ENCODE results near the gene KLHL6.
A peak's percentile ranks its signal among the peaks of the same experiment; 100 is the strongest.
"Not testable (repeated sequence)": the region's sequence is repeated elsewhere in the genome, so short reads cannot be mapped to it uniquely, and the experiment has no call there.

The KLHL6 gene

DNA sequence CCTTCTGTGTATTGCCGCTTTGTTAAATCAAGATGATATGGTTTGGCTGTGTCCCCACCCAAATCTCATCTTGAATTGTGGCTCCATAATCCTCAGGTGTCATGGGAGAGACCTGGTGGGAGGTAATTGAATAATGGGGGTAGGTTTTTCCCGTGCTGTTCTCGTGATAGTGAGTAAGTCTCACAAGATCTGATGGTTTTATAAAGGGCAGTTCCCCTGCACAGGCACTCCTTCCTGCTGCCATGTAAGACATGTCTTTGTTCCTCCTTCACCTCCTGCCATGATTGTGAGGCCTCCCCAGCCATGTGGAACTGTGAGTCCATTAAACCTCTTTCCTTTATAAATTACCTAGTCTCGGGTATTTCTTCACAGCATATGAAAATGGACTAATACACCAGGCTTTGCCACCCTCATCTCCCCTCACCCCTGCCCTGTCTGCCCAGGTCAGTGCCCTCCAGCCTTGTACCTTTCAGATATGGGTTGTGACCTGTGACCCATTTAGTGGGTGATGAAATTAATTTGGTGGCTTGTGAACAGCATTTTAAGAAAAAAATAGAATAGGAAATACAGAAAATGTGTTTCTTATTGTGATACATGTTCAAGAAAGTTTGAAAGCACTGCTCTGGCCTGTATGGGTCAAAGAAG is 71.0 kb downstream of the KLHL6 start:
- DNase-seq = no peak

DNA sequence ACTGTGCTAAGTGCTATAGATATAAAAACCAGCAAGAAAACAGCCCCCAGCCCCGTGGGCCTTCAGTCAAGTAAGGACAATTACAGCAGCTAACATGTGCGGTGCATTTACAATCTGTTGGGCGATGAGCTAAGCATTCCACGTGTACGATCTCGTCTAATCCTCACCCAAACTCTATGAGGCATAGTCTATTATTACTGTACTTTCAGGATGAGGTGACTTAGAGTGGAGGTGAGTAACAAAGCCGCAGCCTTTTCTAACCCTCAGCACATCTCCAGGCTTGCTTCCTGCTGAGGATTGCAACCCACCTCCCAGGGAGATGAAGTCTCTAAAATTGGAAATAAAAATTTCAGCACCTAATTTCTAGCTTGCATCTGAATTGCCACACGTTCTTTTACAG is 73.9 kb downstream of the KLHL6 start:
- DNase-seq = no peak

DNA sequence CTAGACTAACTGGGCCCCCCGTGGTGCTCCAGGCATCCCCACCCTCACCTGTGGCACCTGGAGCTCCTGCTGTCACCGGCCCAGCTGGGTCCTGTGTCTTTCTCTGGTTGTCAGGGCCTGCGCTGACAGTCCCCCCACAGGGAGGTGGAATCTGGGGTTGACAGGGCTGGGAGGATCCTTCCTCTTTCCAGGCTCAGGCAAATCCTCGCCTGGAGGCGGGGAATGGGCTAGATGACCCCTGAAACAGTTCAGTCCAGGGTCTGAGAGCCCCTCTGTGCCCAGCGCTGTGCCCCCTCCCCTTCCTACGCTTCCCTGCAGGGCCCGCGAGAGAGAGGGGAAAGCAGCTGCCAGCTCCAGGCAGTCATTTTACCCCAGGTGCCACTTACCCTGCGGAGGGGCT is 77.0 kb downstream of the KLHL6 start:
- no peak for DNase-seq

DNA sequence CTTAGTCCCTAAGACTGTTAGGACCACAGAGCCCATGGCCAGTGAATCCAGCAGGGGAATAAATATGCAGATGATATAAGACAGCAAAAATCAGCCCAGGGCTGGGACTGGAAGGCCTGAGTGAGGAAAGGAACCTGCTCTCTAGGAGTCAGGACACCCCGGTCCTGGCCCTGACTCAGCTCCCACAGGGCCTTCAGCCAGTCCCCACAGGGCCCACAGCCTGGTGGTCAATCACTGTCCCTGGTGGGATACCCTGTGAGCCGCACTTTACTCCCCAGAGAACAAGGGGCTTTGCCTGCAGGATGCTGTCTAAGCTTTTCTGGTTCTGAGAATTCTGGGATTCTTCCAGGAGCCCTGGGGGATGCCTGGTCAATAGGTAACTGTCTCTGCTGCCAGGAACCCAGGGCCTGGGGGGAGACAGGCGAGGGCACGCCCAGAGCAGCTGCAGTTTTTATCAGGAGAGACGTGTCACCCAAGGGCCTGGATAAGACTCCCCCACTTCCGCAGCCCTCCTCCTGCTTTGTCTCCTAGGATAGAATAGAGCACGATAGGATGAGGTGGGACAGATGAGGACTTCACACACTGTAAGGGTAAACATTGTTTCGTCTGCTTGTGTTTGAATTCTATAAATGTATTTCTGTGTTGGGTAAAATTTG is 77.6 kb downstream of the KLHL6 start:
- no peak for DNase-seq

DNA sequence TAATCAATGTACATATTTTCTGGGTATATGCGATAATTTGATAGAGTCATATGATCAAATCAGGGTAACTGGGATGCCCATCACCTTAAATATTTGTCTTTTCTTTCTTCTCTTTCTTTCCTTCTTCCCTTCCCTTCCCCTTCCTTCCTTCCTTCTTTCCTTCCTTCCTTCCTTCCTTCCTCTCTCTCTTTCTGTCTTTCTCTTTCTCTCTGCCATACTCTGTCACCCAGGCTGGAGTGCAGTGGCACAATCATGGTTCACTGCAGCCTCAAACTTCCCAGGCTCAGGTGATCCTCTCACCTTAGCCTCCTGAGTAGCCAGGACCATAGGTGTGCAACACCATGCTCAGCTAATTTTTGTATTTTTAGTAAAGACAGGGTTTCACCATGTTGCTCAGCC is 79.7 kb downstream of the KLHL6 start:
- DNase-seq = not testable (repeated sequence)

DNA sequence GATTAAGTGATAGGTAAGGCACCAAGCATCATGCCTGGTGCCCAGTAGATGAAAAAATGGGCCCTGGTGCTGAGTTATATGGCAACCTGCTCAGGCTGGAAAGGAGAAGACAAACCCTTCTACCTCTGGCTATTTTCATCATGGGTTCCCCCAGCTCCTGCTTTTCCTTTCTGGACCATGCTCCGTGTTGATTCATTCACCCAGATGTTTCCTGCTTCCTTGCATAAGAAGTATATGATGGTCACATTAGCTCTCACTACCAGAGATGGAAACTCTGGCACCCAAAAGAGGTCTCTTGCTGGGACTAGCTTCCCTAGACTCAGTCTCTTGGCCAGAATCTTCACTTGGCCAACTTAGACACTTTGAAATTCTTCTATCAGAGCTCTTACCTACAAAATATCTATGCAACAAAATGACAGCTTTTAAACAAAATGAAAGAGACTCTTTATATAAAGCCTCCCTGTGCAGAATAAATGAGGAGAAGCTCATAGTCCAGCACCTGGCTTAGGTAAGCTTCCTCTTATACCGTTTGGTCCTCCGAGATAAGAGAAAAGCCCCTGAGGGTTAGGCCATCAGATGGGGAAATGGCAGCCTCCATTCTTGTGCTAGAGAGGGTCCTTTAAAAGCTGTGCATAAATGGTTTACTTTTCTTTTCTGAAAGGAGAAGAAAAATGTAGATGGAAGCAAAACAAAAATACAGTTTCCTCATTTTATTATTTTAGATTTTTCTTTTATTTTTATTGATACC is 80.3 kb downstream of the KLHL6 start:
- DNase-seq = no peak

DNA sequence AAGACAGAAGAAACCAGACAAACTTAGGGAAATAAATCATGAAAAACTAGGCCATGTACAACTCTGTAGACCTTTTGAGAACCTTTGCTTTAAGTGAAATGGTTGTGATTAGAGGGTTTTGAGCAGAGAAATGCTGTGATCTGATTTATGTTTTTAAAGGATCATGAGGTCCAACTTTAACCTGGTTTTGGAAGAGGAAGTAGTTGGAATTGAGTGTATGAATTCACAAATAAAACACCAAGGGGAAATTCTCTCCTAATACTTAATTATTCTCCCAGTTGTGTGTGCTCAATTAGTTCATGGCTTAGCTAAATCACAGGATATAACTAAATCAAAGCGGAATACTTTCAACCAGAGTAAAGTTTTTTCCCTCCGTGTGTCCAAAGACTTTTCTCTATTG is 81.5 kb downstream of the KLHL6 start:
- DNase-seq = no peak

DNA sequence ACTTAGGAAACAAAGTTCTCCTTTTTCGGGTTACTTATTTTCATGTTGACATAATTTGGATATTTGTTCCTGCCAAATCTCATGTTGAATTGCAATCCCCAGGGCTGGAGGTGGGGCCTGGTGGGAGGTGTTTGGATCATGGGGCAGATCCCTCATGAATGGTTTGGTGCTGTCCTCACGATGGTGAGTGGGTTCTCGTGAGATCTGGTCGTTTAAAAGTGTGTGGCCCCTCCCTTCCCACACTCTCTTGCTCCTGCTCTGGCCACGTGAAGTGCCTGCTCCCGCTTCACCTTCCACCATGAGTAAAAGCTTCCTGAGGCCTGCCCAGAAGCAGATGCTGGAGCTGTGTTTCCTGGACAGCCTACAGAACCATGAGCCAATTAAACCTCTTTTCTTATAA is 83.4 kb downstream of the KLHL6 start:
- DNase-seq = no peak

DNA sequence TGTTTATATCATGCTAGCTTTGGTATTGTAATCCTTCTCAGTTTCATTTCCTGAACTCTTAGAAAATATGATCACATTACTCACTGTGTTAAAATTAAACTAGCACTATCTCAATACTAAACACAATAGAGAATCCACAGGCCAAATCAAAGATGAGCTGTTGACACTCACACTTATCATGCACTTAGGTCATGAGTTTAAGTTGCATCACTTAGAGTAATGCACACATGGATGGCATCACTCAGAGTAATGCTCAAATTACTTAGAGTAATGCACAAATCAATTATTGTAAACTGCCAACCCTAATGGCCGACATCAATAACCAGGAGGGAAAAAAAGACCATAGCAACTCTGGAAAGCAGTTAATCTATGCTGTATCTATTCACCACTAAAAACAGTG is 87.1 kb downstream of the KLHL6 start:
- no peak for DNase-seq

DNA sequence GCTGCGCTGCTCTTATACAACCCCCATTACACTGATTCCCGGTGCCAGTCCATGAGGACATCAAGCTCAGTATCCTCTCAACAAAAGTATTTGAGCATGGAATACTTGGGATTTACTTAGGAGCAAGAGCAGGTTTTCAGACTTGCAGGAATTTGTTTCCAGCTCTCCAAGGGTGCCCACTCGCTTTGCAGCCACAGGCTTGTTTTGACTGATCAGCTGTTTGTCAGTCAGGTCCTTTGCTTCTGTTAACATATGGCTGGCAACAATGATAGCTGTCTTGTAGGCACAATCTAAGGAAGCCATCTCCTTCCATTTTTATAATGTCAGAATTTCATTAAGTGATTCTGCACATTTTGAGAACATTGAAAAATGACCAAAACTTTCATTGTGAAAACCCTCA is 88.9 kb downstream of the KLHL6 start:
- no peak for DNase-seq

DNA sequence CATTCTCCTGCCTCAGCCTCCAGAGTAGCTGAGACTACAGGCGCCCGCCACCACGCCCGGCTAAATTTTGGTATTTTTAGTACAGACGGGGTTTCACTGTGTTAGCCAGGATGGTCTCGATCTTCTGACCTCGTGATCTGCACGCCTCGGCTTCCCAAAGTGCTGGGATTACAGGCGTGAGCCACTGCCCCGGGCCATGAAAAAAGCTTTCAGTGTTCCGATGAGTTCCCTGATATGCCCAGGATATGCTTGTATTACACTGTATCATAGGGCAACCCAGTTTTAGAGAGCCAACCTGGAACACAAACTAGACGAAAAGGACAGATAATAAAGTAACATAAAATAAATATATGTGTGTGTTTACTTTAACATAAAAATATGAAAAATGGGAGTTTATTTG is 89.8 kb downstream of the KLHL6 start:
- not testable (repeated sequence) for DNase-seq

DNA sequence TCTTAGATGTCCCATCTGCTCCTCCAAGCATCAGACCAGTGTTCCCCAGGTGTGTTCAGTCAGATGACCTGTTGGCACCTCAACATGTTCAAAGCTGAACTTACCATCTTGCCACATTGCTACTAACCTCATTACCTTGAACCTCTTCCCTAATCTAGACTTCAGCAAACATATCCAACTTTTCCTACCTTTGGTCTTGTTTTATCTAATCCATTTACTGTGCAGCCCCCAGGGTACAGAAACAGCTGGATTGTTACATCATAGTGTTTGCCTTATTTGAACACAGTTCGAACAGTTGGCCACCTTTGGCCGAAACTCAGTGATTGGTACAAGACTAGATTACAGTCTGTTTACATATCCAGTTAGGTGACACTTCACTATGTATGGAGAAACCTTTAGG is 91.0 kb downstream of the KLHL6 start:
- DNase-seq = no peak

DNA sequence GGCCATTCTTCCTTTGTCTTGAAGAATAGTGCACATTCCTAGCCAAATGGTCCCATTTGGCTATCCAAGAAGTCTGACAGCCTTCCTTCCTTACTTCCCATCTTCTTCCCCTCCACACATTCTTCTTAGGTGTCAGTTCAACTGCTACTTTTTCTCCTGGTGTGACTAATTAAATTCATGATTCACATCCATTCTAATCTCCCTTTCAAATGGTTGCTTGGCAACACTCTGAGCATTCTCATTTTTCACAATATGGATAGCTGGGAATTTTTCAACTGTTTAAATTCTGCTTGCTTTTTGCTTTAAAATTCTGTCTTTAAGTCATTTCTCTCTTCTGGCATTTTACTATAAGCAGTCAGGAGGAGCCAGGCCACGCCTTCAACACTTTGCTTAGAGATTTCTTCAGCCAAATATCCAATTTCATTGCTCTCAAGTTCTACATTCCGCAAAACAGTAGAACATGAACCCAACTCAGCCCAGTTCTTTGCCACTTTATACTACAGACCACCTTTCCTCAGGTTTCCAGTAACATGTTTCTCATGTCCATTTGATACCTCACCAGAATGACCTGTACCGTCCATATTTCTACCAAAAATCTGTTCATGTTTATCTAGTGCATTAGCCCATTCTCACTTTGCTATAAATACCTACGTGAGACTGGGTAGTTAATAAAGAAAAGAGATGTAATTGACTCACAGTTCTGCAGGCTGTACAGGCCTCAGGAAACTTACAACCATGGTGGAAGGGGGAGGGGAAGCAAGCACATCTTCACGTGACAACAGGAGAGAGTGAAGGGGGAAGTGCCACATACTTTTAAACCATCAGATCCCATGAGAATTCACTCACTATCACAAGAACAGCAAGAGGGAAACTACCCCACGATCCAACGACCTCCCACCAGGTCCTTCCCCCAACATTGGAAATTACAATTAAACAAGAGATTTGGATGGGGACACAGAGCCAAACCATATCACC is 95.1 kb downstream of the KLHL6 start:
- no peak for DNase-seq

DNA sequence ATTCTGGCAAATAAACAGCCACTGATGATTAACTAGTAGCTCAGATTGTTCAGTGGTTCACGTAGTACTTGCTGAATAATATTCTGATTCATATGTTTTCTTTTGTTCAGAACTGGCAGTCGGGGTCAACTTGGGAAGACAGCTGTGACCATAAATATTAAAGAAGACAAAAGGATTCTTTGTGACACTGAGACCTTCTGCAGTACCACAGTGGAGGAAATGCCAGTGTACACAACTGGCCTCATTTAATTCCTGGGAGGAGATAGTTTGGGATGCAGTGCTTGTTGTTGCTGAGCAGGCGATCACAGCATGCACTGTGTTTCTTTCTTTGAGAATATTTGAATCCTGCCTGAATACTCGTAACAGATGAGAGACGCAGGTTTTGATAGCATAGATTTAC is 100.4 kb downstream of the KLHL6 start:
- no peak for DNase-seq

DNA sequence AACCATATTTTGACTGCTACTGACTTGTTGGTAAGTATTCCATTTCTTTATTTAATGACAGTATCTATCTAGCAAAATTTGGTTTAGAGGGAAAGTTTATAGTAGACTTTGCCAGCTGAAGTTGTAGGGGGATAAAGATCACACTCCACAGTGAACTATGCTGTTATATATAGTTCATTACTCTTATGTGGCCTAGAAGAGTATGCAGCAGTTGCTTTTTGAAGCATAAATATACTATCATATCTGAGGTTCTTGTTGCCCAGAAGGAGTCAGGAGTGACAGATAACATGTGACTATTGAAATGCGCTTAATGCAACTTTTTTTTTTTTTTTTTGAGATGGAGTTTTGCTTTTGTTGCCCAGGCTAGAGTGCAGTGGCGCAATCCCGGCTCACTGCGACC is 101.4 kb downstream of the KLHL6 start:
- DNase-seq = no peak

DNA sequence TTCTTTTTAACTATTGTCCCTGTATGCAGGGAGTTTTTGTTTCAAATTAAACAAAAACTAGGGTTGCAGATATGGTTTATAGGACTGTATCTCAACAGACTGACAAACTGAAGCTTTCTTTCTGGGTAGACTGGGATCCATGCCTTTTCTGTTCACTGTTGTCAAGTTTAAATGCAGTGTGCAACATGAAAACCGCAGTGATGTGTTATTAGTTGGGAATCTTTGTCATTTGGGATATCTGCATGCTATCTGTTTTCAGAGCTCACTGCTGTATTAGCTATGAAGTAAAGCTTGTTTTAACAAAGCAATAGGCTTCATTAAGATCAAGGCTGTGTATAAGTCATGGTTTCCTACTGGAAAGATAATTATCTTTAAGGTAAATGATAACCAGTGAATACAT is 105.7 kb downstream of the KLHL6 start:
- DNase-seq = no peak

DNA sequence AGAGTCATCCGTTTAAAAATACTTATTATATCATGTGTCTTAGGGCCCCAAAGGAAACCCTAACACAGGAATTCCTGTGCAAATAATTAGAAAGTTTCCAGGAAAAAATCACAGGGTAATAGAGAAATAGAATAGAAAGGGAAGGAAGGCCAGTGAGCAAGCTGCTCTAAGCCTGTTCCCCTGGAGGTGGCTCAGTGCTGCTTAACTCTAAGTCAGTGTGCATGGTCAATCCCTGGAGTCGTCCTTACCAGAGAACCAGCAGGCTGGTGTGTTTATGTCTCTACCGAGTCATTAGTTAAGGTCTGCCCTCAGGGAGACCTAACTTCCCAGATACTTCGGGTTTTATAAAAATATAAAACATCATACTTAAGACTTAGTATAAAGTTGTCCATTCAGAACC is 106.1 kb downstream of the KLHL6 start:
- no peak for DNase-seq

DNA sequence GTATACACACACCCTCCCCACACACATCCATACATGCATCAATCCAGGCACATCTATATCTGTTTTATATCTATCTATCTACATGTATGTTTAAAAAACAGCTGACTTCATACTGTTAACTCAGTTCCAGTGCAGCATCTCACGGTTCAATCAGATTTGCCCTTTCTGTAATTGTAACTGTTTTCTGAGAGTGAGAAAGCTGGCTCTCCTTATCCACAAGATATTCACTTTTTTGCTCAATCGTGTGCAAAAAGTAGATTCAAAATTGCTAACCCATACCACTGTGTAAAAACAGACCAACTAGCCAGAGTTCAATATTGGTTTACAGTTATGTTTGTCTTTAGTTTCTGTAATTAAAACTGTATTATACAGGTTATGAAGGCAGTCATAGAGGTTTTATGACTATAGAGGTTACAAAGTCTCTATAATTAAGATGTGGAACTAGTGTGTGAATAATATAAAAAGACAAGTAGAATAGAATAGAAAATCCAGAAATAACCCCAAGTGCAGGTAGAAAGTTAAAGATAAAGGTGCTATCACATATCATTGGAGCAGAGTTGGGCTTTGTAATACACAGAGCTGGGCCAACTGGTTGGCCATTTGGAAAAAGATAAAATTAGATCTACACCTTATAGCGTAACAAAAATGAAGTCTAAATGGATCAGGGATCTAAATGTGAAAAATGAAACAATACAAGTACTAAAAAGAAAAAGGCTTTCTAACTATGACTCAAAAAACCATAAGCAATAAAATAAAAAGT is 107.0 kb downstream of the KLHL6 start:
- no peak for DNase-seq

DNA sequence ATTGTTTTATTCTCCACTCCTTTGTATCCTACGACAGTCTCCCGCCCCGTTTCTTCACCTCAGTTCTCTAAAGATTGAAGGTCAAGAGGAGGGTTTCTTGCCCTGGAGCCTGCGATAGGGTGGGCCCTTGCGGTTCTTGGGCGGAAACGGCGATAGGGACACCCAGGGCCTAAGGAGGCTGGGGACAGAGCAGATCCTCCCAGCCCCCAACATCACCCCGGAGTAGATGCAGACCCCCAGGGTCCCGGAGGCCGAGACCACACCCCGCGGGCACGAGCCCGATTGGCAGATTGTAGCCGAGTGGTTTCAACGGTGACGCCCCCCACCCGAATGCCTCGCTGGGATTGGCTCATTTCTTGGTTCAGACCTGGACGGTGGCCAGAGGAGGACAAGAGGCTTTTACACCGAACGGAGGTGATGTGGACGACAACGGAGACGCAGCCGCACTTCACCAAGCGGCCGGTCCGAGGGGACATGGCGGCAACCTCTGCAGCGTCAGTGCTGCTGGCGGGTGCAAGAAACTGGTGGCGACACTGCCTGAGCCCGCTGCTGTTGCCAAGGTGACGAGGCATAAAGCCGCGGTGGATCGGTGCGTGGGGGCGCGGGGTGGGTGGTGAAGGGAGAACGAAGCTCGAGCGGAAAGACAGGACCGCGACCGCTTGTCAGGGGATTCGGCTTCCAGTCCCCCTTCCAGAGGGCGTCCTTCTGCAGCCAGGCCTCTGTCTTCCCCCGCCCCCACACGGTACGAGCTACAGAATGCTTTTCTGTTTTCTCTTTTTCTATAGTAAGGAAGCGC is 108.1 kb downstream of the KLHL6 start:
- peak; percentile 92 for DNase-seq

DNA sequence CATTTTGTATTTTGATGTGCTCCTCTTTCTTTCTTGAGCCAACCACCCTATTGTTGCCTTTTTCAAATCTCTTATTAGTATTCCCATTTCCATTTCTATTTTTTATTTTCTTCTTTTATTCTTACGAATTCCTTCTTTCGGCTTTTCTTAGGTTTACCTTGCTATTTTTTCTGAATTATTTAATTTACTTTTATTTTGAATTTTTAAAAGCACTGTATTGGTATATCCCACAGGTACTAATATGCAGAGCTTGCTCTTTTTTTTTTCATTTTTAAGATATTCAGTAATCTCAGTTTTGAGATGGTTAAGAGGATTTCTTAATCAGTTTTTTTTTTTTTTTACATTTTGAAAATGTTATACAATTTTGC is 108.7 kb downstream of the KLHL6 start:
- DNase-seq = no peak

DNA sequence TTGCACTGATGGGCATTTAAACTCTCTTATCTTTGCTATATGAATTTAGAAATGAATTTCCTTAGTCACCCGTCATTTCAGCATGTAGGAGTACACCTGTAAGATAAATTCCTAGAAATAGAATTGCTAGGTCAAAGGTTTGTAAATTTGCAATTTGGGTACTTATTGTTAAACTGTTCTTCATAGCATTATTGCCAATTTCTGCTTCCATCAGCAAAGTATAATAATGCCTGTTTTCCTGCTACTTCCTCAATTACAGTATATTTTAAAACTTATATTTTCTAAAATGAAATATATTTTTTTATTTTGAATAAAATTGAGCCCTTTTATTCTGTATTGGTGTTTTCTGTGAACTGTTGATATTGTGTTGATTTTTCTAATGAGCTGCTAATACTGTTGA is 110.8 kb downstream of the KLHL6 start:
- DNase-seq = no peak

Measured in right hindlimb (tissue), 1 donor.